NCI-H526 treated with DMSO at 0.1 percent for 48 hours (cell line): ENCODE results near the gene LRCH2.
A peak's percentile ranks its signal among the peaks of the same experiment; 100 is the strongest.
"Not testable (repeated sequence)": the region's sequence is repeated elsewhere in the genome, so short reads cannot be mapped to it uniquely, and the experiment has no call there.

ENCODE experiments used
- DNase-seq: peaks from one replicate; lab custom pipeline; 2025; lab: John Stamatoyannopoulos, UW

Gene LRCH2

DNA sequence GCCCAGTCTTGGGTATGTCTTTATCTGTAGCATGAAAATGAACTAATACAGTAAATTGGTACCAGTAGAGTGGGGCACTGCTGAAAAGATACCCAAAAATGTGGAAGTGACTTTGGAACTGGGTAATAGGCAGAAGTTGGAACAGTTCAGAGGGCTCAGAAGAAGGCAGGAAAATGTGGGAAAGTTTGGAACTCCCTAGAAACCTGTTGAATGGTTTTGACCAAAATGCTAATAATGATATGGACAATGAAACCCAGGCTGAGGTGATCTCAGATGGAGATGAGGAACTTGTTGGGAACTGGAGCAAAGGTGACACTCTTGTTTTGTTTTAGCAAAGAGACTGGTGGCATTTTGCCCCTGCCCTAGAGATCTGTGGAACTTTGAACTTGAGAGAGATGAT is 24.3 kb downstream of the LRCH2 start:
- not testable (repeated sequence) for DNase-seq

DNA sequence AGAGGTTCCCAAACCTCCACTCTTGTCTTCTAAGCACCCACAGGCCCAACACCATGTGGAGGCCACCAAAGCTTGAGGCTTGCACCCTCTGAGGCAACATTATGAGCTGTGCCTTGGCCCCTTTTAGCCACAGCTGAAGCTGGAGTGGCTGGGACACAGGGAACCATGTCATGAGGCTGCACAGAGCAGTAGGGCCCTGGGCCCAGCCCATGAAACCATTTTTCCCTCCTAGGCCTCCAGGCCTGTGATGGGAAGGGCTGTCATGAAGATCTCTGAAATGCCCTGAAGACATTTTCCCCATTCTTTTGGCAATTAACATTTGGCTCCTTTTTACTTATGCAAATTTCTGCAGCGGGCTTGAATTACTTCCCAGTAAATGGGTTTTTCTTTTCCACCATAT is 29.9 kb downstream of the LRCH2 start:
- no peak for DNase-seq

DNA sequence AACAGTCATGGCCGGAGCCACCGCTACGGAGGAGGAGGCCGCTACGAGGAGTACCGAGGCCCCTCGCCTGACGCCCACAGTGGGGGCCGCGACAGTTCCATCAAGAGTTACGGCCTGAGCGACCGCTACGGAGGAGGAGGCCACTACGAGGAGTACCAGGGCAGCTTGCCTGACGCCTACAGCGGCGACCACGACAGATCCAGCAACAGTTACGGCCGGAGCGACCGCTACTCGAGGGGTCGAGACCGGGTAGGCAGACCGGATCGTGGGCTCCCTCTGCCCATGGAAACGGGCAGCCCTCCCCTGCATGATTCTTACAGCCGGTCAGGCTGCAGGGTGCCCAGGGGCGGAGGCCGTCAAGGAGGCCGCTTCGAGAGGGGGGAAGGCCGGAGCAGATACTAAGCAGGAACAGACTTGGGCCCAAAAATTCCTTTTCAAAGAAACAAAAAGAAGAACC is 41.6 kb downstream of the LRCH2 start:
- DNase-seq = no peak

DNA sequence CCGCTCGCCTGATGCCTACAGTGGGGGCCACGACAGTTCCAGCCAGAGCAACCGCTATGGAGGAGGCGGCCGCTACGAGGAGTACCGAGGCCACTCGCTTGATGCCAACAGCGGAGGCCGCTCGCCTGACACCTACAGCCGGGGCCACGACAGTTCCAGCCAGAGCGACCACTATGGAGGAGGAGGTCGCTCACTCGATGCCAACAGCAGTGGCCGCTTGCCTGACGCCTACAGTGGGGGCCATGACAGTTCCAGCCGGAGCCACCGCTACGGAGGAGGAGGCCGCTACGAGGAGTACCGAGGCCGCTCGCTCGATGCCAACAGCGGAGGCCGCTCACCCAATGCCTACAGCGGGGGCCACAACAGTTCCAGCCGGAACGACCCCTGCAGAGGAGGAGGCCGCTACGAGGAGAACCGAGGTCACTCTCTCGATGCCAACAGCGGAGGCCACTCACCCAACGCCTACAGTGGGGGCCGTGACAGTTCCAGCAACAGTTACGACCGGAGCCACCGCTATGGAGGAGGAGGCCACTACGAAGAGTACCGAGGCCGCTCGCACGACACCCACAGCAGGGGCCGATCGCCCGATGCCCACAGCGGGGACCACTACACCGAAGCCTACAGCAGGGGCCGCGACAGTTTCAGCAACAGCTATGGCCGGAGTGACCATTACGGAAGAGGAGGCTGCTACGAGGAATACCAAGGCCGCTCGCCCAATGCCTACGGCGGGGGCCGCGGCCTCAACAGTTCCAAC is 42.2 kb downstream of the LRCH2 start:
- no peak for DNase-seq

DNA sequence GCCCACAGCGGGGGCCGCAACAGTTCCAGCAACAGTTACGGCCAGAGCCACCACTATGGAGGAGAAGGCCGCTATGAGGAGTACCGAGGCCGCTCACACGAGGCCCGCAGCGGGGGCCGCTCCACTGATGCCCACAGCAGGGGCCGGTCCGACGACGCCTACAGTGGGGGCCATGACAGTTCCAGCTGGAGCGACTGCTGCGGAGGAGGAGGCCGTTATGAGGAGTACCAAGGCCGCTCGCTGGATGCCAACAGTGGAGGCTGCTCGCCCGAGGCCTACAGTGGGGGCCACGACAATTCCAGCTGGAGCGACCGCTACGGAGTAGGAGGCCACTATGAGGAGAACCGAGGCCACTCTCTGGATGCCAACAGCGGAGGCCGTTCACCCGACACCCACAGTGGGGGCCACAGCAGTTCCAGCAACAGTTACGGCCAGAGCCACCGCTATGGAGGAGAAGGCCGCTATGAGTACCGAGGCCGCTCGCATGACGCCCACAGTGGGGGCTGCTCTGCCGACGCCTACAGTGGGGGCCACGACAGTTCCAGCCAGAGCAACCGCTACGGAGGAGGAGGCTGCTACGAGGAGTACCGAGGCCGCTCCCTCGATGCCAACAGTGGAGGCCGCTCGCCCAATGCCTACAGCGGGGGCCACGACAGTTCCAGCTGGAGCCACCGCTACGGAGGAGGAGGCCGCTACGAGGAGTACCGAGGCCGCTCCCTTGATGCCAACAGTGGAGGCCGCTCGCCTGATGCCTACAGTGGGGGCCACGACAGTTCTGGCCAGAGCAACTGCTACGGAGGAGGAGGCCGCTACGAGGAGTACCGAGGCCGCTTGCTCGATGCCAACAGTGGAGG is 43.0 kb downstream of the LRCH2 start:
- DNase-seq = no peak

DNA sequence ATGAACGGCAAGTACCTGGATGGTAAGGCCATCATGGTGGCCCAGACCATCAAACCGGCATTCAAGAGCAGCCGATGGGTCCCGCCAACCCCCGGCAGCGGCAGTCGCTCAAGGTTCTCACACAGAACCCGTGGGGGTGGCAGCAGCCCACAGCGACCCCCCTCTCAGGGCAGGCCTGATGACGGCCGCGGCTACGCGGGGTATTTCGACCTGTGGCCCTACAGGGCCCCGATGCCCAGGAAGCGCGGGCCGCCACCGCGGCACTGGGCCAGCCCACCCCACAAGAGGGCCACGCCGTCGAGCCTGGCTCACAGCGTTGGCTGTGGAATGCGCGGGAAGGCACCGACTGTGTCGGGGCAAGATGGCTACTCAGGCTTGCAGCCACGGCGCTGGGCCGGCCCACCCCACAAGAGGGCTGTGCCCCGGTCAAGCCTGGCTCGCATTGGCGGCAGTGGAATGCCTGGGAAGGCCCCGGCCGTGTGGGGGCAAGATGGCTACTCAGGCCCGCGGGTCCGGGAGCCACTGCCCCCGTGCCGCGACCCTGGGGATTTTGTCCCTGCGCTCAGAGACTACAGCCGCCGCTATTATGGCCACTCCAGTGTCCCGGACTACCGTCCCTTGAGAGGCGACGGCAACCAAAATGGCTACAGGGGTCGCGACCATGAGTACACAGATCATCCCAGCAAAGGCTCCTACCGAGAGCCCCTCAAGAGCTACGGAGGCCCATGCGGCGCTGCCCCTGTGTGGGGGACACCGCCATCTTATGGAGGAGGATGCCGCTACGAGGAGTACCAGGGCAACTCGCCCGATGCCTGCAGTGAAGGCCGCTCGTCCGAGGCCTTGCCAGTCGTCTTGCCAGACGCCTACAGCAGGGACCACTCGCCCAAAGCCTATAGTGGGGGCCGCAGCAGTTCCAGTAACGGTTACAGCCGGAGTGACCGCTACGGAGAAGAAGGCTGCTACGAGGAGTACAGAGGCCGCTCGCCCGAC is 44.0 kb downstream of the LRCH2 start:
- DNase-seq = no peak

DNA sequence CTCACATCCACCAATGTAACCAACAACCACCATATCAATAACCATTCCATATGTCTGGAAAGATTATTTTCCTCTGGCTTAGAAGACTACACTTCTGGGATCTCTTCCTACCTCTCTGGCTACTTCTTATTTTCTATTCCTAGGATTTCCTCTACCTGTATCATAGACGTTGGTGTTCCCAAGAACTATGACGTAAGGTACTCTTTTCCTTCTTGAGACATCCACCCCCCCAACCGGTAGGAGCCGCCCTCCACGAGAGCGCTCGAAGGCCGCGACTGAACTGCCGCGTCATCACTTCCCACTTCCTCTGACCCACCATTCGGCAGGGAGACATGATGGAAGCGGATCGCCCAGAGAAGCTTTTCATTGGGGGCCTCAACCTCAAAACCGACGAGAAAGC is 44.8 kb downstream of the LRCH2 start, which contains the start of gene RBMXL3:
Gene RBMXL3, plus strand, starts transcription at position 301 of the 400 bp plus-strand sequence. Its CDS starts 32 bp downstream, at position 333.
- no peak for DNase-seq

DNA sequence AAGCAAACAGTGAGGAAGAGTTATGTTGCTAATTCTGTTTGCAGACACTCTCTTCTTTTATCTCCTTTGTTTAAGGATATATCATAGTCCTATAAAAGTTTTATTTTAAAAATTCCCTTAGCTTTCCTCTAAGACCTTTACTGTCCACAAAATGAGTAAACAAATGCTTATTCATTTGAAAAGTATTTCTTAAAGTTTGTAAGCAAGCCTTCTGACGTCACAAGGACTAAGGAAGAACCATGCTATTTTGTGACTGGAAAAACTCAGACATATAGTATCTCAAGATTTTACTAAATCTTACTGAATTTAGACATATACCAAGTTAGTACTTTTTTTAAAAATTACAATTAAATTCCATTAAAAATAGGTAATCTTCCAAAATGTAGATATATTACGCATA is 49.9 kb downstream of the LRCH2 start:
- no peak for DNase-seq

DNA sequence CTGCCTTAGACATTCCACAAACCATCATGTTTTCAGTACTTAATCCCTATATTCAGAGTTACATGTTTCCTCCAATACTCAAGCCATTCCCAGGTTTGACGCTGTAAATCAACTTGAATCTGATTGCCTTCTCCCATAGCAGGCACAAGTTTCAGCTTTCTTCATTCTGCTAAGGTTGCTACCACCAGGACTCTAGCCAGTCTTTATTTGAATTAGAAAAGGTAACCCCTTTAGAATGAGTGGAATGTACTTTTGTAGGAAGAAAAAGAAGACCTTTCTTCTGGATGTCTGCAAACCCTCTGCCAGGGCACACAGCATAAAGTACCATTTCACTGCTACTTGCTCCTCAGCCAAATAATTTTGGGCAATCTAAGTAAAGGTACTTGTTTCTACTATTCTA is 55.4 kb downstream of the LRCH2 start:
- no peak for DNase-seq

DNA sequence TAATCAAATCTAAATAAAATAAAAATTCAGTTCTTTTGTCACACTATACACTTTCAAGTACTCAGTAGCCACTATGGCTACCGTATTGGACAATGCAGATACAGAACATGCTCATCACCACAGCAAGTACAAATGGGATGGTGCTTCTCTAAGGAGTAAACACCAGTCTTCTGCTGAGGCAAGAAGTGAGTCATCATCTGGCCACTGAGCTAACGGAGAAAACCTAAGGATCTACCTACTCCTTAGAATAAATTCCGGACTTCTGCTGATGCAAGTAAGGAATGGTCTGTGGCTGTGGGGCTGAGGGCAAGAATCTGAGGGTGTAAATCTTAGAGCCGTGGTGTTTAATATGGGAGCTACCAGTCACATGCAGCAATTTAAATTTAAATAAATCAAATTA is 56.0 kb downstream of the LRCH2 start:
- no peak for DNase-seq

DNA sequence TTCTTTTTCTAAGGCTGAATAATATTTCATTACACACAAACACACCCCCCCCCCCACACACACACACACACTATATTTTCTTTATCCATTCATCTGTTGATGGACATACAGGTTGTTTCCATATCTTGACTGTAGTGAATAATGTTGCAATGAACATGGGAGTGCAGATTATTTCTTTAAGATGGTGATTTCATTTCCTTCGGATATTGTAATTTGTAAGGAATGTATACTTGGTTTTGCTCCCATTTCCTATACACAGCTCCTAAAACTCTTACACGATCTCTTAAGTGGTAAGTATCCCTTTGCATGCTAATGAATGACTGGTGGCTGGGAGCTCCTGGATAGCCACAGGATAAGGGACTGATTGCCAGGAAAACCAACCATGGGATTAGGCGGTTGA is 59.3 kb downstream of the LRCH2 start:
- DNase-seq = no peak

DNA sequence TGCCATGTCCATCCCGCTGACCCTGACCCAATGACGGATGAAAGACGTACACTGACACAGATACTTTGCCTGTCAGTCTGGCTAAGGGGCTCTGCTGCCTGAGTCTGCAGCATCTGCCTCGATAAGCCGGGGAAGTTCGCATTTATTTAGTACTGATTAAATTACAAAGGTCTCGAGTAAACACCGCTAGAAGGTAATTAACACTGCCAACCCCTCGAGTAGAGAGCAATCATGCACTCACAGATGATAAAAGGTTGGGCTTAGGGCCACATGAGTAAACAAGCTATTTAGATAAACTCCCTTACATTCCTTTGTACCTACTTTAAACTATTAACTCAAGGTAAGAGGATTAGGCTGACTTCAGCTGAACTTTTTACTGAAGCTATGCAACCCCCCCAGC is 60.7 kb downstream of the LRCH2 start:
- no peak for DNase-seq

DNA sequence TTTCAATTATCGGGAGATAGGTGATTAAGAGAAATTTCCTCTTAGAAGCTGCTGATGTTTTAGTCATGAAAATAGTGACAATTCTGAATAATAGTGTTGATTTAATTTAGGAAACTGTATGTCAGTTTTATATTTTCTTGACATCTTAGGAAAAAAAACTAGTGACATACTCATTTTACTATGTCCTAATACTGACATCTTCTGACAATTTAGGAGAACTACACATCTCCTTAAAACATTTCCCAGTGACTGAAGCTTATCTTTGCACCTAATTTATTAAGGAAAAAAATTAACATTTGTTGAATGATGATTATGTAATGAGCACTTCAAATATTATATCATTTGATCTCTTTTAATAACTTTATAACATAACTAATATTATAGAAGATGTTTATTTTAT is 86.7 kb downstream of the LRCH2 start:
- DNase-seq = peak; percentile 5

DNA sequence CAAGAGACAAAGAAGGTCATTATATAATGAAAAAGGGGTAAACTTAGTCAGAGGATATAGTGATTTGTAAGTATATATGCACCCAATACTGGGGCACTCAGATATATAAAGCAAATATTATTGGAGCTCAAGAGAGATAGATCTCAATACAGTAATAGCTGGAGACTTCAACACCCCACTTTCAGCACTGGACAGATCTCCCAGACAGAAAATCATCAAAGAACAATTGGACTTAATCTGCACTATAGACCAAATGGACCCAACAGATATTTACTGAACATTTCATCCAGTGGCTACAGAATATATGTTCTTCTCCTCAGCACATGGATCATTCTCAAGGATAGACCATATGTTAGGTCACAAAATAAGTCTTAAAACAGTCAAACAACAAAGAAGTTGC is 91.8 kb downstream of the LRCH2 start:
- DNase-seq = no peak

DNA sequence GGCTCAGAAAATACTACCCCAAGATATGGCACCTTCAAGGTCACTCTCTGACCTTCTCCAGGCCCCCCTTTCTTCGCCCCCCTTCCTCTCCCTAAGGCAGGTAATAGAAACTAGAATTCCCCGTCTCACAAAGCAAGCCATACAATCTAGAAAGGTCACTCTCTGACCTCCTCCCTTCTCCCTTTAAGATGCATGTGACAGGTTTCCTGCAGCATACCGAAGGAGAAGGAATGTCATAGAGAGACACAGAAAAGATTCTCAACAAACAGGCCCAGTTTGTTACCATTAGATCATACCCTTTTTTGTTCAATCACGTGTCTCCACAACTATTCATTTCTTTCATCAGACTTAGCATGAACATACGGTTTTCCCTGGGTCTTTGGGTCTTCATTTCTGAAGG is 95.9 kb downstream of the LRCH2 start:
- DNase-seq = no peak

DNA sequence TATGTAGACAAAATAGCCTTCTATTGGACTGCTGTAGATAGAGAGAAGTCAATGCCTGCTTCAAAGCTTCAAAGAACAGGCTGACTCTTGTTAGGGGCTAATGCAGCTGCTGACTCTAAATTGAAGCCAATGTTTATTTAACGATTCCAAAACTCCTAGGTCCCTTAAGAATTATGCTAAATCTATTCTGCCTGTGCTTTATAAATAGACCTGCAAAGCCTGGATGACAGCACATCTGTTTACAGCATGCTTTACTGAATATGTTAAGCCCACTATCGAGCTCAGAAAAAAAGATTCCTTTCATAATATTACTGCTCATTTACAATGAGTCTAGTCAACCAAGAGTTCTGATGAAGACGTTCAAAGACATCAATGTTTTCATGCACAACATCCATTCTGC is 99.5 kb downstream of the LRCH2 start:
- no peak for DNase-seq

DNA sequence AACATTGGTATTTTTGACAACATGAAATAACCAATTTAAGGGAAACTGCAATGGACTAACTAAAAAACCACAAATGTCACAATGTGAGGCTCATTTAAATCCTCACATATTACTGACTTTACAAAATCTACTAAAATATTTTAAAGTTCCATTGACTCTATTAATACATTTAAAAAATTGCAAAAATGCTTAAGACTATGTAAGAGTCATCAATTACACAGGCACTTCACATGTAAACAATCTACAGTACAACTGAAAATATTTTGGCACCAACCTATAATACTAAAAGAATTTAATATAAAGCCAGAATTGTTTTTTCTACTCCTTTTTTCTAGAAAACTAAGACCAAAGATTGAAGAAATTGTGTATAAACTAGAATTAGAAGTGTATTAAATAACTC is 121.5 kb downstream of the LRCH2 start:
- no peak for DNase-seq

DNA sequence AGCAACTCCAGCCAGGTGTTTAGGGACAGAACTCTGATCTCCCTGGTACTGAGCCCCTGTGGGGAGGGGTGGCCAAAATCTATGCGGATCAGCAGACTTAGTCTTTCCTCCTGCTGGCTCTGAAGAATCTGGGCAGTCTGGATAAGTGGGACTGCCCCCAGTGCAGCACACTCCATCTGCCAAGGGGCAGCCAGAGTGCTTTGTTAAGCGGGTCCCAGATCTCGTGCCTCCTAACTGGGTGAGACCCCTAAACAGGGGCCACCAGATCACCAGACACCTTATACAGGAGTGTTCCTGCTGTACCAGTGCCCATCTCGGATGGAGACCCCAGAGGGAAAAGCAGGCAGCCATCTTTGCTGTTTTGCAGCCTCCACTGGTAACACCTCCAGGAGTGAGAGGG is 135.0 kb downstream of the LRCH2 start:
- DNase-seq = no peak

DNA sequence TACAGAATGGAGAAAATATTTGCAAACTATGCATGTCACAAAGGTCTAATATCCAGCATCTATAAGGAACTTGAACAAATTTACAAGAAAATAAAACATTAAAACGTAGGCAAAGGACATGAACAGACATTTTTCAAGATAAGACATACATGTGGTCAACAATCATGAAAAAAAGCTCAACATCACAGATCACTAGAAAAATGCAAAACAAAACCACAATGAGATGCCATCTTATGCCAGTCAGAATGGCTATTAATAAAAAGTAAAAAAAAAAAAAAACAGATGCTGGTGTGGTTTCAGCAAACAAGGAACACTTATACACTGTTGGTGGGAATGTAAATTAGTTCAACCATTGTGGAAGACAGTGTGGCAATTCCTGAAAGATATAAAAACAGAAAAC is 140.7 kb downstream of the LRCH2 start:
- no peak for DNase-seq

DNA sequence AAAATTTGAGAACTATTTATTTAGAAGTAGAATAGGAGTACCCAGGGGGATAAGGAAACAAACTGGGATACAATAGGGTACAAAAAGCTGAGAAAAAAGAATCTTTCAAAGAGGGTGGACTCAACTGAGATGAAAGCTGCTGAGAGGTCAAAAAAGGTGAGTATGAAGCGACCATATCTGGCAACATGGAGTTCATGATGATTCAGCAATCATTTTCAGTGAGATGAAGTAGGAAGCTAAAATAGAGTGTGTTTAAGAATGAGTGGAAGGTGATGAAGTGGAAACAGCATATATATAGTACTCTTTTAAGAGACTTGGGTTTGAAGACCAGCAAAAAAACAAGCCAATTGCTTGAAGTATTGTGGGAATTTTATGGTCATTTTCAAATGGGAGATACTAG is 144.5 kb downstream of the LRCH2 start:
- no peak for DNase-seq

DNA sequence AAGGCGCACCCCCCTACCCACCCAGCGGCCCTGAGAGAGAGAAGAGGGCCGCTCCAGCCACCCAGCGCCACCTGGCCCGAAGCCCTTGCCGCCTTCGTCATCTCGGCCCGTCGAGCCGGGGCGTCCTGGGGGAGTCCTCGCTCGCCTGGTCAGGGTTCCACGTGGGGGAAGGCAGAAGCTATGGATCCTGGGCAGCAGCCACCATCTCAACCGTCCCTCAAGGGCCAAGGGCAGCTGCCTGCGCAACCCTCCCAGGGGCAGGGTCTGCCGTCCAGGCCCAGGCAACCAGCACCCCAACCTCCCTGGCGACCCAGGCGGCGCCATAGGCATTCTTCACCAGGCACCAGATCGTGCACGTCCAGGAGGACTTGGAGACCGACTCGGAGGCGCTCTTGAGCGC is 165.0 kb downstream of the LRCH2 start:
- no peak for DNase-seq

DNA sequence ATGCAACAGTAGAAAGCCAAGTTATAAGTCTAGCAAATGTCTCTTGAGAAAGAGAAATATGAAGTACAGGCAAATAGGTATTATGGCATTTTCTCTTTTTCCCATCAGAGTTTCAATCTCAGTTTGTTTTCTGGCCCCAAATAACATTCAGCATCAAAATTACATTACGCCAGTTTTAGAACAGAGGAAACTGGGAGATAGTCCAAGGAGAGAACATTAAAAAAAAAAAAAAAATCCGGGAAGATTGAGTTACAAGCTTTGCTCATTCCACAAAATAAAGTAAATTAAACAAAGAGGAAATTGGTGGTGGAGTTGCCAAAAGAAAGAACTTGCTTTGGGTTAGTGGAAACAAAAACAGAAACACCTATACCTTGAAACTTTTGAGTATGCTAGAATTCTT is 166.1 kb downstream of the LRCH2 start:
- no peak for DNase-seq
